Occipital lobe (tissue), 2 donors: Measurements from ENCODE around the gene ASGR1. TPM values are rescaled to one million over a fixed set of nuclear protein-coding genes. Genes with fewer than 3 reads are reported as not detected.
"Not testable (repeated sequence)": the region's sequence is repeated elsewhere in the genome, so short reads cannot be mapped to it uniquely, and the experiment has no call there.

Experiments used
- DNase-seq: peaks from one replicate; lab custom pipeline; 2025; lab: John Stamatoyannopoulos, UW
- total RNA-seq: library from RNA; depleted of rRNA; stranded (reverse); fragments of >200 nt; gene quantifications from one replicate; pipeline ENCODE4 v1.2.3, GENCODE V29; 2014

ASGR1 gene
- total RNA-seq, 1 donor from 2014 or later = 15.6 TPM

GRCh38 chr17:7191069-7191468 lies 11.9 kb upstream of the ASGR1 start:
- no peak for DNase-seq

- DNase-seq = no peak
Observed at GRCh38 chr17:7190276-7190917, 11.2 kb upstream of the ASGR1 start.

GRCh38 chr17:7186241-7186640 lies 7.1 kb upstream of the ASGR1 start:
- DNase-seq = no peak

GRCh38 chr17:7184647-7185046 lies 5.5 kb upstream of the ASGR1 start:
- DNase-seq = no peak

GRCh38 chr17:7184091-7184488 lies 4.9 kb upstream of the ASGR1 start:
- no peak for DNase-seq

- DNase-seq = no peak
Observed at GRCh38 chr17:7183433-7184090, 4.4 kb upstream of the ASGR1 start.

- DNase-seq = not testable (repeated sequence)
Observed at GRCh38 chr17:7182101-7182500, 2.9 kb upstream of the ASGR1 start.

- DNase-seq = no peak
Observed at GRCh38 chr17:7178973-7179316, 225 bp downstream of the ASGR1 start.

- DNase-seq = no peak
Observed at GRCh38 chr17:7177954-7178477, 1.2 kb downstream of the ASGR1 start.

GRCh38 chr17:7177191-7177953 lies 1.8 kb downstream of the ASGR1 start:
- DNase-seq = peak; percentile 33

- DNase-seq = no peak
Observed at GRCh38 chr17:7176841-7177190, 2.4 kb downstream of the ASGR1 start.

GRCh38 chr17:7176107-7176840 lies 2.9 kb downstream of the ASGR1 start:
- no peak for DNase-seq

- no peak for DNase-seq
Observed at GRCh38 chr17:7175330-7175733, 3.8 kb downstream of the ASGR1 start.

- no peak for DNase-seq
Observed at GRCh38 chr17:7174603-7175326, 4.4 kb downstream of the ASGR1 start.

- no peak for DNase-seq
Observed at GRCh38 chr17:7173687-7174602, 5.2 kb downstream of the ASGR1 start.

GRCh38 chr17:7172522-7173191 lies 6.5 kb downstream of the ASGR1 start:
- not testable (repeated sequence) for DNase-seq

GRCh38 chr17:7169565-7169908 lies 9.6 kb downstream of the ASGR1 start:
- not testable (repeated sequence) for DNase-seq

- DNase-seq = not testable (repeated sequence)
Observed at GRCh38 chr17:7168841-7169564, 10.2 kb downstream of the ASGR1 start.

GRCh38 chr17:7167832-7168231 lies 11.3 kb downstream of the ASGR1 start:
- no peak for DNase-seq
